WTC11 (cell line): ENCODE results near the gene RNF150. TPM values are rescaled to one million over a fixed set of nuclear protein-coding genes. Genes with fewer than 3 reads are reported as not detected.

Experiments used
- ATAC-seq: fragments of 200-7000 bp; cut with Tn5 transposase; 2 replicates; pipeline ENCODE4 v1.10.0; 2021; ENCODE audit warnings: mild to moderate bottlenecking, moderate library complexity
- CTCF ChIA-PET: fragments of 300-600 bp; sonication (Branson Sonifier 250); formaldehyde crosslinking; loops from one replicate; lab custom pipeline; 2021; ENCODE audit warnings: antibody characterized with exemption; lab: Charles Lee
- POLR2A ChIA-PET: fragments of 350-600 bp; sonication (Branson Sonifier 250); formaldehyde crosslinking; loops from one replicate; lab custom pipeline; 2021; ENCODE audit warnings: antibody characterized with exemption; lab: Charles Lee
- DNase-seq: peaks from one replicate; pipeline ENCODE4 v3.0.0; 2021; ENCODE audit warnings: low spot score
- H3K27ac Mint-ChIP-seq: 2 replicates; pipeline ENCODE4 v1.8.0; 2021; ENCODE audit warnings: mixed read lengths
- H3K27me3 Mint-ChIP-seq: 2 replicates; pipeline ENCODE4 v1.8.0; 2021; ENCODE audit warnings: low read depth, mild to moderate bottlenecking, moderate library complexity, mixed read lengths
- H3K36me3 Mint-ChIP-seq: 2 replicates; pipeline ENCODE4 v1.8.0; 2021; ENCODE audit warnings: mixed read lengths
- H3K4me1 Mint-ChIP-seq: 2 replicates; pipeline ENCODE4 v1.8.0; 2022; ENCODE audit warnings: mixed read lengths
- H3K4me3 Mint-ChIP-seq: 2 replicates; pipeline ENCODE4 v1.8.0; 2021; ENCODE audit warnings: mild to moderate bottlenecking, moderate library complexity, mixed read lengths
- H3K9me3 Mint-ChIP-seq: 2 replicates; pipeline ENCODE4 v1.8.0; 2021; ENCODE audit warnings: mixed read lengths
- ESRRA ChIP-seq: sonication (generic); formaldehyde crosslinking; IDR thresholded peaks from 2 replicates; pipeline ENCODE4 v1.8.1; 2022; ENCODE audit warnings: mild to moderate bottlenecking, missing genetic modification reagents, borderline replicate concordance
- FOXJ3 ChIP-seq: sonication (generic); formaldehyde crosslinking; IDR thresholded peaks from 2 replicates; pipeline ENCODE4 v1.9.0; 2021; ENCODE audit warnings: missing genetic modification reagents, mild to moderate bottlenecking, borderline replicate concordance
- GRHL2 ChIP-seq: fragments of 250-450 bp; sonication (Bioruptor Pico); IDR thresholded peaks from 2 replicates; pipeline ENCODE4 v1.8.0; 2022; ENCODE audit warnings: mild to moderate bottlenecking, moderate library complexity; ENCODE audit not compliant: insufficient replicate concordance, severe bottlenecking
- GTF2I ChIP-seq: fragments of 250-450 bp; sonication (Bioruptor Pico); conservative IDR thresholded peaks from 2 replicates; pipeline ENCODE4 v1.4.0; 2021; ENCODE audit warnings: mild to moderate bottlenecking
- KAT7 ChIP-seq: sonication (generic); formaldehyde crosslinking; IDR thresholded peaks from 2 replicates; pipeline ENCODE4 v1.8.1; 2023; ENCODE audit warnings: missing genetic modification reagents, mild to moderate bottlenecking, borderline replicate concordance
- MYBL2 ChIP-seq: sonication (generic); formaldehyde crosslinking; IDR thresholded peaks from 2 replicates; pipeline ENCODE4 v1.8.1; 2023; ENCODE audit warnings: mild to moderate bottlenecking, moderate library complexity, missing genetic modification reagents
- NFE2L1 ChIP-seq: sonication (generic); formaldehyde crosslinking; IDR thresholded peaks from 2 replicates; pipeline ENCODE4 v1.8.1; 2023; ENCODE audit warnings: missing genetic modification reagents
- NFYB ChIP-seq: sonication (generic); formaldehyde crosslinking; conservative IDR thresholded peaks from 2 replicates; pipeline ENCODE4 v1.8.0; 2022; ENCODE audit warnings: low read depth, missing genetic modification reagents
- NR1H2 ChIP-seq: sonication (generic); formaldehyde crosslinking; IDR thresholded peaks from 2 replicates; pipeline ENCODE4 v1.9.0; 2021; ENCODE audit warnings: mild to moderate bottlenecking, moderate library complexity, missing genetic modification reagents
- SOX15 ChIP-seq: fragments of 250-450 bp; sonication (Bioruptor Pico); IDR thresholded peaks from 2 replicates; pipeline ENCODE4 v1.9.0; 2021; ENCODE audit warnings: mild to moderate bottlenecking
- ZNF121 ChIP-seq: sonication (generic); formaldehyde crosslinking; IDR thresholded peaks from 2 replicates; pipeline ENCODE4 v1.8.0; 2023; ENCODE audit warnings: missing genetic modification reagents
- ZNF138 ChIP-seq: sonication (generic); formaldehyde crosslinking; conservative IDR thresholded peaks from 2 replicates; pipeline ENCODE4 v1.8.1; 2022; ENCODE audit warnings: mild to moderate bottlenecking, moderate library complexity, missing genetic modification reagents
- ZNF219 ChIP-seq: sonication (generic); formaldehyde crosslinking; IDR thresholded peaks from 2 replicates; pipeline ENCODE4 v1.8.0; 2023; ENCODE audit warnings: missing genetic modification reagents, mild to moderate bottlenecking, borderline replicate concordance
- ZNF396 ChIP-seq: fragments of 250-450 bp; sonication (Bioruptor Pico); IDR thresholded peaks from 2 replicates; pipeline ENCODE4 v1.8.0; 2021; ENCODE audit warnings: mild to moderate bottlenecking, moderate library complexity, borderline replicate concordance
- ZNF416 ChIP-seq: fragments of 250-450 bp; sonication (Bioruptor Pico); IDR thresholded peaks from 2 replicates; pipeline ENCODE4 v1.9.0; 2021; ENCODE audit warnings: mild to moderate bottlenecking, inconsistent platforms
- total RNA-seq: library from RNA; stranded (reverse); gene quantifications from 3 replicates; pipeline ENCODE4 v1.2.3, GENCODE V29; 2021
- TF ChIP-seq, protein P1 (sequence below): fragments of 250-450 bp; sonication (Bioruptor Pico); IDR thresholded peaks from 2 replicates; pipeline ENCODE4 v1.9.0; 2021; ENCODE audit warnings: mild to moderate bottlenecking
- TF ChIP-seq, protein P2 (sequence below): sonication (generic); formaldehyde crosslinking; IDR thresholded peaks from 2 replicates; pipeline ENCODE4 v1.8.0; 2022; ENCODE audit warnings: missing genetic modification reagents
- TF ChIP-seq, protein P3 (sequence below): fragments of 250-450 bp; sonication (Bioruptor Pico); IDR thresholded peaks from 2 replicates; pipeline ENCODE4 v2.1.2; 2022; ENCODE audit warnings: mild to moderate bottlenecking, moderate library complexity
- TF ChIP-seq, protein P4 (sequence below): fragments of 250-450 bp; sonication (Bioruptor Pico); conservative IDR thresholded peaks from 2 replicates; pipeline ENCODE4 v1.9.0; 2021; ENCODE audit warnings: mild to moderate bottlenecking

RNF150 gene
- total RNA-seq, 1 experiment from 2014 or later, result 5.9 TPM

DNA sequence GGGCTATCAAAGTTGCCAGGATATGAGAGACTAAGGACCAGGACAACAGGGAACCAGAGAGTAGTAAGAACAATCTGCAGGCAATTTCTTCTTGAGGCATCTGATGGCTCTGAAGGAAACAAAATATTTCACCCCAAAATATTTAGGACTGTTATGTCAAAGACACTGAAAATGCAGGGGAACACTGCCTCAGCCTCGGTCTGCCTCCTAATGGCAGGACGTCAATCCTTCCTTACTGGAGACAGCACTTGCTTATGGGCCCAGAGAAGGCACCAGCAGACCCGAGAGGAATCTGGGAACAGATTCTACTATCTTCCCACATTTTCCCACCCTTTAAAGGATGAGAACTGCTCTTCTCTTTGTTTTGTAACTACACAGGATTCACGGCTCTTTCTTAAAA lies 23.3 kb downstream of the RNF150 start:
- Mint-ChIP-seq H3K27me3 (no peaks in the 10 kb centered on the region), H3K36me3 (peaks cover 9% of the 10 kb centered on the region), H3K27ac (no peak overlapping the region), H3K4me3 (no peak overlapping the region), H3K4me1 (no peaks in the 10 kb centered on the region), H3K9me3 (peaks cover 16% of the 10 kb centered on the region)
- DNase-seq, result peak; percentile 13
- peak; percentile 82 for ATAC-seq
- CTCF ChIA-PET, result no interaction called here
- TF ChIP-seq GTF2I (CRISPR knock-in tag), result no peak
- TF ChIP-seq ZNF416 (CRISPR knock-in tag), result no peak
- TF ChIP-seq ZNF138 (CRISPR knock-in tag), result no peak
- TF ChIP-seq SOX15 (CRISPR knock-in tag), result no peak
- POLR2A ChIA-PET, result no interaction called here

DNA sequence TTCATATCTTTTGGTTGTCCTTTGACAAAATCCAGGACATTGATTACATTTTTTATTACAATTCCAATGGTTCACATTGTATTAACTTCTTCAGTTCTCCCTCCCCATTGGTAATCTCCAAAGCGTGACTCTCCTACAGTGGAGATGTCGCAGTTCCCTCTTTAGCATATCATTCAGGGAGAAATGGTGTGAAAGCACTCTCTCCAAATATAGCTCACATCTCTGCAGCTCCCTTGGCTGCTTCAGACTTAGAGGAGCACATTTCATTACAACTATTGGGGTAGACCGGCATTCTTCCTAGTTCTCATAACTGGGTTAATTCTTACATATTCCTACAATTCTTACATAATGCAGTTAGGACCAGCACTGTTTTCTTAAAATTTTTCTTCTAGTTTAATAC lies 25.3 kb downstream of the RNF150 start:
- Mint-ChIP-seq H3K4me3 (no peak overlapping the region), H3K4me1 (no peaks in the 10 kb centered on the region), H3K27ac (no peak overlapping the region), H3K36me3 (no peaks in the 10 kb centered on the region), H3K9me3 (no peaks in the 10 kb centered on the region), H3K27me3 (no peaks in the 10 kb centered on the region)
- POLR2A ChIA-PET, result no interaction called here
- TF ChIP-seq NR1H2 (CRISPR knock-in tag) (no peak), MYBL2 (CRISPR knock-in tag) (no peak), ZNF396 (CRISPR knock-in tag) (no peak), FOXJ3 (CRISPR knock-in tag) (no peak), SOX15 (CRISPR knock-in tag) (no peak), ZNF121 (CRISPR knock-in tag) (no peak)
- TF ChIP-seq, protein P1, sequence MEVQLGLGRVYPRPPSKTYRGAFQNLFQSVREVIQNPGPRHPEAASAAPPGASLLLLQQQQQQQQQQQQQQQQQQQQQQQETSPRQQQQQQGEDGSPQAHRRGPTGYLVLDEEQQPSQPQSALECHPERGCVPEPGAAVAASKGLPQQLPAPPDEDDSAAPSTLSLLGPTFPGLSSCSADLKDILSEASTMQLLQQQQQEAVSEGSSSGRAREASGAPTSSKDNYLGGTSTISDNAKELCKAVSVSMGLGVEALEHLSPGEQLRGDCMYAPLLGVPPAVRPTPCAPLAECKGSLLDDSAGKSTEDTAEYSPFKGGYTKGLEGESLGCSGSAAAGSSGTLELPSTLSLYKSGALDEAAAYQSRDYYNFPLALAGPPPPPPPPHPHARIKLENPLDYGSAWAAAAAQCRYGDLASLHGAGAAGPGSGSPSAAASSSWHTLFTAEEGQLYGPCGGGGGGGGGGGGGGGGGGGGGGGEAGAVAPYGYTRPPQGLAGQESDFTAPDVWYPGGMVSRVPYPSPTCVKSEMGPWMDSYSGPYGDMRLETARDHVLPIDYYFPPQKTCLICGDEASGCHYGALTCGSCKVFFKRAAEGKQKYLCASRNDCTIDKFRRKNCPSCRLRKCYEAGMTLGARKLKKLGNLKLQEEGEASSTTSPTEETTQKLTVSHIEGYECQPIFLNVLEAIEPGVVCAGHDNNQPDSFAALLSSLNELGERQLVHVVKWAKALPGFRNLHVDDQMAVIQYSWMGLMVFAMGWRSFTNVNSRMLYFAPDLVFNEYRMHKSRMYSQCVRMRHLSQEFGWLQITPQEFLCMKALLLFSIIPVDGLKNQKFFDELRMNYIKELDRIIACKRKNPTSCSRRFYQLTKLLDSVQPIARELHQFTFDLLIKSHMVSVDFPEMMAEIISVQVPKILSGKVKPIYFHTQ (CRISPR knock-in tag), result no peak
- TF ChIP-seq, protein P2, sequence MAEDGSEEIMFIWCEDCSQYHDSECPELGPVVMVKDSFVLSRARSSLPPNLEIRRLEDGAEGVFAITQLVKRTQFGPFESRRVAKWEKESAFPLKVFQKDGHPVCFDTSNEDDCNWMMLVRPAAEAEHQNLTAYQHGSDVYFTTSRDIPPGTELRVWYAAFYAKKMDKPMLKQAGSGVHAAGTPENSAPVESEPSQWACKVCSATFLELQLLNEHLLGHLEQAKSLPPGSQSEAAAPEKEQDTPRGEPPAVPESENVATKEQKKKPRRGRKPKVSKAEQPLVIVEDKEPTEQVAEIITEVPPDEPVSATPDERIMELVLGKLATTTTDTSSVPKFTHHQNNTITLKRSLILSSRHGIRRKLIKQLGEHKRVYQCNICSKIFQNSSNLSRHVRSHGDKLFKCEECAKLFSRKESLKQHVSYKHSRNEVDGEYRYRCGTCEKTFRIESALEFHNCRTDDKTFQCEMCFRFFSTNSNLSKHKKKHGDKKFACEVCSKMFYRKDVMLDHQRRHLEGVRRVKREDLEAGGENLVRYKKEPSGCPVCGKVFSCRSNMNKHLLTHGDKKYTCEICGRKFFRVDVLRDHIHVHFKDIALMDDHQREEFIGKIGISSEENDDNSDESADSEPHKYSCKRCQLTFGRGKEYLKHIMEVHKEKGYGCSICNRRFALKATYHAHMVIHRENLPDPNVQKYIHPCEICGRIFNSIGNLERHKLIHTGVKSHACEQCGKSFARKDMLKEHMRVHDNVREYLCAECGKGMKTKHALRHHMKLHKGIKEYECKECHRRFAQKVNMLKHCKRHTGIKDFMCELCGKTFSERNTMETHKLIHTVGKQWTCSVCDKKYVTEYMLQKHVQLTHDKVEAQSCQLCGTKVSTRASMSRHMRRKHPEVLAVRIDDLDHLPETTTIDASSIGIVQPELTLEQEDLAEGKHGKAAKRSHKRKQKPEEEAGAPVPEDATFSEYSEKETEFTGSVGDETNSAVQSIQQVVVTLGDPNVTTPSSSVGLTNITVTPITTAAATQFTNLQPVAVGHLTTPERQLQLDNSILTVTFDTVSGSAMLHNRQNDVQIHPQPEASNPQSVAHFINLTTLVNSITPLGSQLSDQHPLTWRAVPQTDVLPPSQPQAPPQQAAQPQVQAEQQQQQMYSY (CRISPR knock-in tag), result no peak
- no peak for DNase-seq
- ATAC-seq, result no peak
- CTCF ChIA-PET, result interaction anchor here (1.5 kb wide), 1 partner anchor 26 kb away, joined by 4 read pairs; the partner anchor contains the start of gene RNF150

DNA sequence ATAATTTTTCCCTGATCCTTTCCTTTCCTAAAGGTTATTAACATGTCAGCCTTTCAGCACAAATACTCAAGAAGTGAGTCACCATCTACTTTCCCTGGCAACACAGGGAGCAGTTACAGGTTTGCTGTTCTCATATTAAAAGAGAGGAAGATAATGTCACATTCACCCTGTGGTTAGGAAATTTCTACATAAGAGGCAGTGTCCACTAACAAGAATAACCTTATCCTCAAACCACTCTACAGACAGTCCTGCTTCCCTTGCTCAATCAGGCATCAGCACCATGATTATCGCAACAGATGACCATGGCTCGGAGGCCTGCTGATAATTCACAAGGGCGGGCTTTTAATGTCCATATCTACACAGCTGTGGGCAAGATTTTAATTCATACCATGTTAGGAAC lies 30.9 kb downstream of the RNF150 start:
- no peak overlapping the region for H3K27ac Mint-ChIP-seq
- H3K36me3 Mint-ChIP-seq, result no peaks in the 10 kb centered on the region
- POLR2A ChIA-PET, result no interaction called here
- TF ChIP-seq NFE2L1, result no peak
- TF ChIP-seq KAT7, result no peak
- TF ChIP-seq NFYB (CRISPR knock-in tag), result no peak
- TF ChIP-seq GRHL2 (CRISPR knock-in tag), result no peak
- no peak for TF ChIP-seq MYBL2 (CRISPR knock-in tag)
- TF ChIP-seq ZNF219 (CRISPR knock-in tag), result no peak
- no peak for TF ChIP-seq ESRRA (CRISPR knock-in tag)
- TF ChIP-seq, protein P3, sequence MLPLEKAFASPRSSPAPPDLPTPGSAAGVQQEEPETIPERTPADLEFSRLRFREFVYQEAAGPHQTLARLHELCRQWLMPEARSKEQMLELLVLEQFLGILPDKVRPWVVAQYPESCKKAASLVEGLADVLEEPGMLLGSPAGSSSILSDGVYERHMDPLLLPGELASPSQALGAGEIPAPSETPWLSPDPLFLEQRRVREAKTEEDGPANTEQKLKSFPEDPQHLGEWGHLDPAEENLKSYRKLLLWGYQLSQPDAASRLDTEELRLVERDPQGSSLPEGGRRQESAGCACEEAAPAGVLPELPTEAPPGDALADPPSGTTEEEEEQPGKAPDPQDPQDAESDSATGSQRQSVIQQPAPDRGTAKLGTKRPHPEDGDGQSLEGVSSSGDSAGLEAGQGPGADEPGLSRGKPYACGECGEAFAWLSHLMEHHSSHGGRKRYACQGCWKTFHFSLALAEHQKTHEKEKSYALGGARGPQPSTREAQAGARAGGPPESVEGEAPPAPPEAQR (CRISPR knock-in tag), result no peak
- TF ChIP-seq, protein P4, sequence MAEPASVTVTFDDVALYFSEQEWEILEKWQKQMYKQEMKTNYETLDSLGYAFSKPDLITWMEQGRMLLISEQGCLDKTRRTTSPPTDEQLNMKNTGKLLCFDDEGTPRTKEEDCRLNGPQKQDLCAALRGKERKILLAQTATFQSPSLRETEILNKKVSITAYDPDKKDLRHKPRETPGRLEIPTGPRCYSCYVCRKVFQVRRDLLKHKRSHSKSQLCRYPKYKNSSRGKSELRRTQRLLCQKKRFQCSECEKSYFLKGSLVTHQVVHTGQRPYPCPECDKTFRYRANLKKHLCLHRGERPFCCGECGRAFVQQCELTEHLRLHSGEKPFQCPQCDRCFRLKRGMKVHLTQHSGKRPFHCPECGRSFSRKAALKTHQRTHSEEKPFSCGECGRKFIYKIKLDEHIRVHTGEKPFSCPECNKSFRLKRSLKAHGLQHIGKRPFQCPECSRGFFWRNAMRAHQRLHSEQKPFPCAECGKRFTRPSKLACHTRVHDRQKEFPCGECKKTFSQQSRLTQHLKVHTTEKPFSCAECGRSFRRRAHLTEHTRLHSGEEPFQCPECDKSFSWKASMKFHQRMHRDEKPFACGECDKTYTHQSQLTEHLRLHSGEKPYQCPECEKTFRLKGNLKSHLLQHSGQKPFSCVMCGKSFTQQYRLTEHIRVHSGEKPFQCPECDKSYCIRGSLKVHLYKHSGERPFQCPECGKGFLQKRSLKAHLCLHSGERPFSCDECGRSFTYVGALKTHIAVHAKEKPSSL, result no peak
- no peaks in the 10 kb centered on the region for H3K9me3 Mint-ChIP-seq
- H3K4me3 Mint-ChIP-seq, result no peak overlapping the region
- ATAC-seq, result no peak
- CTCF ChIA-PET, result no interaction called here
- H3K4me1 Mint-ChIP-seq, result no peaks in the 10 kb centered on the region
- DNase-seq, result no peak
- no peaks in the 10 kb centered on the region; the same call in 1 of the 2 replicates for H3K27me3 Mint-ChIP-seq
